A204.1 (cell line): ENCODE measurements around the gene OTC.

Source experiments
- FAIRE-seq: peaks from 2 replicates; lab custom pipeline; 2012; peaks lifted over from hg19 to GRCh38; lab: Jason Lieb, UNC

OTC gene

DNA sequence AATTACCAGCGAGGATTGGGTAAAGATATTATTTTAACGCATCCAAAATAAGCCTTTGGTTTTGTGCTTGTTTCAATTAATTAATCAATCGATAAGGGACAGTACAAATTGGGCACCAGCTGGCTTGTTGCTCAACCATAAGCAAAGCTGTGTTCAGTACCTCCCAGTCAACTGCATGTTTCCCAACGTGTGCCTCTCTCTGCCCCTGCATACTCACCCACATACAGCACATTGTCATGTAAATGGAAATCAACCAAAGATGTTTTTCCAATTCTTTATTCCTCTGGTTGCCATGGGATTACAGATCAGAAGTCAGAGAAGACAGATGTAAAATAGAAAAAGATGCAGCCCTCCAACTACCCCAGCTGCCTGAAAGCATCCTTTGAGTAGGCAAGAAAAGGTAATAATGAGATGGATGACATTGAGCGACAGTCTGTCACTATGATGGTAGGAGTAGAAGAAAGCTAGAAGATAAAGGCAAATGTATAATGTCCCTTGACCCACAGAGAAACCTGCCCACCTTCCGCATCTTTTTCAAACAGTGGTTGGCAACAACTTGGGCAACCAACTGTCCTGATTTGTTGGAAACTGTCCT lies 116.3 kb downstream of the OTC start:
- no peak for FAIRE-seq
